Loucy (cell line): ENCODE data around the gene PSMA2.

Experiments used
- H2AFZ ChIP-seq: fragments of 200-600 bp; sonication (generic); 2 replicates; pipeline ENCODE4 v1.6.0; 2016; ENCODE audit warnings: antibody characterized with exemption, mild to moderate bottlenecking, low read length, moderate library complexity
- H3F3A ChIP-seq: fragments of 200-600 bp; 2 replicates; pipeline ENCODE4 v1.6.0; 2016; ENCODE audit warnings: antibody characterized with exemption, low read depth, mild to moderate bottlenecking
- H3K27me3 ChIP-seq: fragments of 200-600 bp; sonication (generic); 2 replicates; pipeline ENCODE4 v1.6.1; 2014; ENCODE audit warnings: low read length, mild to moderate bottlenecking; ENCODE audit not compliant: insufficient read depth, poor library complexity, severe bottlenecking
- H3K36me3 ChIP-seq: fragments of 200-600 bp; sonication (generic); 2 replicates; pipeline ENCODE4 v1.6.1; 2016; ENCODE audit warnings: low read length; ENCODE audit not compliant: insufficient read depth
- H3K4me1 ChIP-seq: fragments of 200-600 bp; sonication (generic); 2 replicates; pipeline ENCODE4 v1.5.1; 2014; ENCODE audit warnings: low read length, mild to moderate bottlenecking; ENCODE audit not compliant: insufficient read depth, poor library complexity, severe bottlenecking
- H3K4me2 ChIP-seq: fragments of 200-600 bp; sonication (generic); 2 replicates; pipeline ENCODE4 v1.6.0; 2014; ENCODE audit warnings: antibody characterized with exemption, low read length, low read depth, mild to moderate bottlenecking; ENCODE audit not compliant: poor library complexity, severe bottlenecking
- H3K4me3 ChIP-seq: fragments of 200-600 bp; sonication (generic); 2 replicates; pipeline ENCODE4 v1.5.1; 2014; ENCODE audit warnings: low read length, mild to moderate bottlenecking, mixed read lengths; ENCODE audit not compliant: poor library complexity, severe bottlenecking
- H3K79me2 ChIP-seq: fragments of 200-600 bp; sonication (generic); 2 replicates; pipeline ENCODE4 v1.6.1; 2014; ENCODE audit warnings: low read length; ENCODE audit not compliant: insufficient read depth
- H3K9ac ChIP-seq: fragments of 200-600 bp; sonication (generic); 2 replicates; pipeline ENCODE4 v1.6.0; 2014; ENCODE audit warnings: mild to moderate bottlenecking, low read depth, low read length, moderate library complexity; ENCODE audit not compliant: poor library complexity, severe bottlenecking
- H3K9me2 ChIP-seq: fragments of 200-600 bp; sonication (generic); replicated peaks from 2 replicates; pipeline ENCODE4 v1.6.1; 2016; ENCODE audit warnings: low read depth, low read length, mixed read lengths
- H3K9me3 ChIP-seq: fragments of 200-600 bp; sonication (generic); 2 replicates; pipeline ENCODE4 v1.6.1; 2014; ENCODE audit warnings: mild to moderate bottlenecking, antibody characterized with exemption, low read length, low read depth; ENCODE audit not compliant: insufficient read depth
- H4K20me1 ChIP-seq: fragments of 200-600 bp; sonication (generic); 2 replicates; pipeline ENCODE4 v1.6.0; 2014; ENCODE audit warnings: antibody characterized with exemption, low read length, mild to moderate bottlenecking; ENCODE audit not compliant: insufficient read depth, poor library complexity, severe bottlenecking
- CTCF ChIP-seq: fragments of 200-600 bp; sonication (generic); conservative IDR thresholded peaks from 2 replicates; pipeline ENCODE4 v1.5.1; 2014; ENCODE audit warnings: mild to moderate bottlenecking, antibody characterized with exemption, low read length
- EZH2phosphoT487 ChIP-seq: fragments of 200-600 bp; IDR thresholded peaks from 2 replicates; pipeline ENCODE4 v1.6.1; 2018; ENCODE audit warnings: antibody characterized with exemption, mild to moderate bottlenecking, moderate library complexity, borderline replicate concordance

Gene PSMA2

GRCh38 chr7:42964293-42964692 is 32.3 kb upstream of the PSMA2 start:
- H3K9ac ChIP-seq = no peak overlapping the region
- TF ChIP-seq CTCF (no peak), EZH2phosphoT487 (no peak)
- no peak overlapping the region for H3K4me2 ChIP-seq
- no peaks in the 10 kb centered on the region for H3K27me3 ChIP-seq
- no peaks in the 10 kb centered on the region for H3K4me1 ChIP-seq
- no peak overlapping the region for H2AFZ ChIP-seq
- no peaks in the 10 kb centered on the region; the same call in 1 of the 2 replicates for H3K9me2 ChIP-seq
- no peaks in the 10 kb centered on the region for H3K9me3 ChIP-seq
- no peaks in the 10 kb centered on the region for H4K20me1 ChIP-seq
- H3K79me2 ChIP-seq = no peaks in the 10 kb centered on the region
- H3F3A ChIP-seq = no peaks in the 10 kb centered on the region
- no peak overlapping the region for H3K4me3 ChIP-seq
- no peaks in the 10 kb centered on the region for H3K36me3 ChIP-seq

- H3K4me2 ChIP-seq = no peak overlapping the region
- H3K36me3 ChIP-seq = no peaks in the 10 kb centered on the region
- no peaks in the 10 kb centered on the region for H3K79me2 ChIP-seq
- H3F3A ChIP-seq = no peaks in the 10 kb centered on the region
- H3K27me3 ChIP-seq = no peaks in the 10 kb centered on the region
- TF ChIP-seq CTCF = no peak
- H3K4me3 ChIP-seq = no peak overlapping the region
- no peak overlapping the region for H3K9ac ChIP-seq
- H3K4me1 ChIP-seq = no peaks in the 10 kb centered on the region
- no peaks in the 10 kb centered on the region for H4K20me1 ChIP-seq
- no peaks in the 10 kb centered on the region for H3K9me2 ChIP-seq
- H2AFZ ChIP-seq = no peak overlapping the region
- H3K9me3 ChIP-seq = peaks cover 7% of the 10 kb centered on the region; the same call in 1 of the 2 replicates
These were observed 29.2 kb upstream of the PSMA2 start for GRCh38 chr7:42961170-42961569.

GRCh38 chr7:42960762-42961161 is 28.8 kb upstream of the PSMA2 start:
- Histone ChIP-seq H3K27me3 (no peaks in the 10 kb centered on the region), H2AFZ (no peak overlapping the region)

More at GRCh38 chr7:42960762-42961161, 28.8 kb upstream of the PSMA2 start:
- Histone ChIP-seq H3K79me2 (no peaks in the 10 kb centered on the region), H3K4me1 (no peaks in the 10 kb centered on the region), H3K9me3 (peaks cover 7% of the 10 kb centered on the region; the same call in 1 of the 2 replicates), H3F3A (no peaks in the 10 kb centered on the region), H3K9ac (no peak overlapping the region), H3K36me3 (no peaks in the 10 kb centered on the region), H4K20me1 (no peaks in the 10 kb centered on the region), H3K4me2 (no peak overlapping the region), H3K4me3 (no peak overlapping the region), H3K9me2 (no peaks in the 10 kb centered on the region)
- TF ChIP-seq EZH2phosphoT487 = no peak
- no peak for TF ChIP-seq CTCF
